Bronchial epithelial cell (primary cell): Measurements from ENCODE around the gene GGT5. TPM values are rescaled to one million over a fixed set of nuclear protein-coding genes. Genes with fewer than 3 reads are reported as not detected.

Experiments
- DNase-seq: peaks from one replicate; pipeline ENCODE4 v3.0.0-alpha.2; 2010; ENCODE audit warnings: low read depth
- FAIRE-seq: peaks from 2 replicates; lab custom pipeline; 2011; peaks lifted over from hg19 to GRCh38; lab: Jason Lieb, UNC
- H3K27me3 ChIP-seq: 2 replicates; pipeline ENCODE4 v1.5.1; 2011; ENCODE audit warnings: low read length; ENCODE audit not compliant: control insufficient read depth, insufficient read depth
- H3K36me3 ChIP-seq: 2 replicates; pipeline ENCODE4 v1.5.1; 2011; ENCODE audit warnings: low read length; ENCODE audit not compliant: control insufficient read depth, insufficient read depth
- H3K4me3 ChIP-seq: 2 replicates; pipeline ENCODE4 v1.5.1; 2011; ENCODE audit warnings: mild to moderate bottlenecking, low read depth, low read length, control low read depth
- total RNA-seq: library from RNA; depleted of rRNA; stranded (reverse); fragments of >200 nt; gene quantifications from 2 replicates; pipeline ENCODE4 v1.2.1, GENCODE V29; 2014
- TF ChIP-seq, protein P1 (sequence below): IDR thresholded peaks from 2 replicates; pipeline ENCODE4 v1.5.1; 2011; ENCODE audit warnings: mild to moderate bottlenecking, moderate library complexity, low read length, control low read depth, inconsistent platforms; ENCODE audit not compliant: insufficient read depth, severe bottlenecking

GGT5 gene
- total RNA-seq, 1 donor from 2014 or later = not detected

- H3K4me3 ChIP-seq = no peak overlapping the region
- TF ChIP-seq, protein P1, sequence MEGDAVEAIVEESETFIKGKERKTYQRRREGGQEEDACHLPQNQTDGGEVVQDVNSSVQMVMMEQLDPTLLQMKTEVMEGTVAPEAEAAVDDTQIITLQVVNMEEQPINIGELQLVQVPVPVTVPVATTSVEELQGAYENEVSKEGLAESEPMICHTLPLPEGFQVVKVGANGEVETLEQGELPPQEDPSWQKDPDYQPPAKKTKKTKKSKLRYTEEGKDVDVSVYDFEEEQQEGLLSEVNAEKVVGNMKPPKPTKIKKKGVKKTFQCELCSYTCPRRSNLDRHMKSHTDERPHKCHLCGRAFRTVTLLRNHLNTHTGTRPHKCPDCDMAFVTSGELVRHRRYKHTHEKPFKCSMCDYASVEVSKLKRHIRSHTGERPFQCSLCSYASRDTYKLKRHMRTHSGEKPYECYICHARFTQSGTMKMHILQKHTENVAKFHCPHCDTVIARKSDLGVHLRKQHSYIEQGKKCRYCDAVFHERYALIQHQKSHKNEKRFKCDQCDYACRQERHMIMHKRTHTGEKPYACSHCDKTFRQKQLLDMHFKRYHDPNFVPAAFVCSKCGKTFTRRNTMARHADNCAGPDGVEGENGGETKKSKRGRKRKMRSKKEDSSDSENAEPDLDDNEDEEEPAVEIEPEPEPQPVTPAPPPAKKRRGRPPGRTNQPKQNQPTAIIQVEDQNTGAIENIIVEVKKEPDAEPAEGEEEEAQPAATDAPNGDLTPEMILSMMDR = no peak
- no peak for FAIRE-seq
- no peaks in the 10 kb centered on the region for H3K36me3 ChIP-seq
- no peak for DNase-seq
- no peaks in the 10 kb centered on the region for H3K27me3 ChIP-seq
Measured at GRCh38 chr22:24225044-24225601, 19.8 kb downstream of the GGT5 start.

- no peaks in the 10 kb centered on the region for H3K27me3 ChIP-seq
- DNase-seq (no peak), FAIRE-seq (no peak)
- TF ChIP-seq, protein P1 = no peak
- H3K36me3 ChIP-seq = no peaks in the 10 kb centered on the region
- H3K4me3 ChIP-seq = no peak overlapping the region
Measured at GRCh38 chr22:24224468-24224867, 20.4 kb downstream of the GGT5 start.

DNA sequence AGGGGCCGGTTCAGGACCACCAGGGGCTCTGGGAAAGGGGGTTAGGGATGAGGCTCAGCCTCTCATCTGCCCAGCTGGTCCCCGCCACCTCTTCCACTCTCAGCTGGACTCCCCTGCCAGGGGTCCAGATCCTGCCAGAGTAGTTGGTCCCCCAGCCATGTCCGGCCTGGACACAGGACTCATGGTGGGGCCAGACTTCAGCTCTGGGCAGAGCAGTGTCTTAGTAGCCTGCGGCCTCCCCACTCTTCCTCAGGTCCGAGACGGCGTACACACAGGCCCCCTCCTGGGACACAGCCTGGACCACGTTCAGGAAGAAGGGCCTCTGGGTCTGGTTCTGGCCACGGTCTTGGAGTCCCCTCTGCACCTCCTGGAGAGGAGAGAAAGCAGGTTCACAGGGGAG lies 25.1 kb downstream of the GGT5 start:
- no peaks in the 10 kb centered on the region for H3K36me3 ChIP-seq
- no peaks in the 10 kb centered on the region for H3K27me3 ChIP-seq
- no peak overlapping the region for H3K4me3 ChIP-seq
- TF ChIP-seq, protein P1 = no peak
- DNase-seq (no peak), FAIRE-seq (no peak)

- no peaks in the 10 kb centered on the region for H3K36me3 ChIP-seq
- FAIRE-seq (no peak), DNase-seq (no peak)
- TF ChIP-seq, protein P1 = no peak
- H3K27me3 ChIP-seq = no peaks in the 10 kb centered on the region
- no peak overlapping the region for H3K4me3 ChIP-seq
Measured at GRCh38 chr22:24217384-24217783, 27.5 kb downstream of the GGT5 start.

DNA sequence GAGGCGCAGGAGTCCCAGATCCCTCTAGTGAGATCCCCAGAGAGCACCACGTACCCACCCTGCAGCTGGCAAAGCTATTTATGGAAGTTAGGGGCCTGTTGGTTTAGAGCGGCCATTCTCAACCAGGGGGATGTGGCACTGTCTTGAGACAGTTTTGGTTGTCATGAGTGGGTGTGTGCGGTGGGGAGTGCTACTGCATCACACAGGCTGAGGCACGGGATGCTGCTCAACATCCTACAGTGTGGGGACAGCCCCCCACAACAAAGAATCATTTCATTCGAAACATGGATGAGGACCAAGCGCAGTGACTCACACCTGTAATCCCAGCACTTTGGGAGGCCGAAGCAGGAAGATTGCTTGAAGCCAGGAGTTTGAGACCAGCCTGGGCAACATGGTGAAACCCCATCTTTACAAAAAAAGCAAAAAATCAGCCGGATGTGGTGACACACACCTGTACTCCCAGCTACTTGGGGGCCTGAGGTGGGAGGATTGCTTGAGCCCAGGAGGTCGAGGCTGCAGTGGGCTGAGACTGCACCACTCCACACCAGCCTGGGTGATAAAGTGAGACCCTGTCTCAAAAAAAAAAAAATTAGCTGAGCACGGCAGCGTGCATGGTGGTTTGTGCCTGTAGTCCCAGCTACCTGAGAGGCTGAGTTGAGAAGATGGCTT lies 28.2 kb downstream of the GGT5 start:
- H3K4me3 ChIP-seq = no peak overlapping the region
- FAIRE-seq (no peak), DNase-seq (no peak)
- TF ChIP-seq, protein P1 = no peak
- no peaks in the 10 kb centered on the region for H3K27me3 ChIP-seq
- no peaks in the 10 kb centered on the region for H3K36me3 ChIP-seq
